SKM-1 (cell line): ENCODE data around the gene SLC2A6.
"Not testable (repeated sequence)": the region's sequence is repeated elsewhere in the genome, so short reads cannot be mapped to it uniquely, and the experiment has no call there.

Experiments
- DNase-seq: peaks from one replicate; lab custom pipeline; 2025; ENCODE audit not compliant: unreplicated experiment; lab: John Stamatoyannopoulos, UW

Gene SLC2A6

GRCh38 chr9:133463864-133464615 is 14.9 kb downstream of the SLC2A6 start:
- DNase-seq = no peak

GRCh38 chr9:133463234-133463863 is 15.6 kb downstream of the SLC2A6 start:
- no peak for DNase-seq

GRCh38 chr9:133461975-133462374 is 16.9 kb downstream of the SLC2A6 start:
- DNase-seq = no peak

- DNase-seq = no peak
Measured at GRCh38 chr9:133460405-133461175, 18.3 kb downstream of the SLC2A6 start.

- peak; percentile 84 for DNase-seq
Measured at GRCh38 chr9:133459476-133460404, 19.2 kb downstream of the SLC2A6 start, which contains the start of gene CACFD1. CACFD1 (plus strand) TSS chr9:133459978; CDS start chr9:133460067, 89 bp downstream.

- peak; percentile 27 for DNase-seq
Measured at GRCh38 chr9:133458643-133459312, 20.1 kb downstream of the SLC2A6 start.

- no peak for DNase-seq
Measured at GRCh38 chr9:133457748-133458147, 21.2 kb downstream of the SLC2A6 start.

GRCh38 chr9:133457233-133457632 is 21.7 kb downstream of the SLC2A6 start:
- DNase-seq = no peak

- no peak for DNase-seq
Measured at GRCh38 chr9:133456409-133456808, 22.5 kb downstream of the SLC2A6 start.

- no peak for DNase-seq
Measured at GRCh38 chr9:133455936-133456335, 23.0 kb downstream of the SLC2A6 start.

- no peak for DNase-seq
Measured at GRCh38 chr9:133454943-133455673, 23.8 kb downstream of the SLC2A6 start.

- DNase-seq = no peak
Measured at GRCh38 chr9:133454325-133454724, 24.6 kb downstream of the SLC2A6 start.

- no peak for DNase-seq
Measured at GRCh38 chr9:133453651-133454050, 25.2 kb downstream of the SLC2A6 start.

- no peak for DNase-seq
Measured at GRCh38 chr9:133452562-133452961, 26.3 kb downstream of the SLC2A6 start.

- not testable (repeated sequence) for DNase-seq
Measured at GRCh38 chr9:133451865-133452264, 27.0 kb downstream of the SLC2A6 start.

GRCh38 chr9:133449760-133450159 is 29.1 kb downstream of the SLC2A6 start:
- no peak for DNase-seq

GRCh38 chr9:133448487-133448972 is 30.4 kb downstream of the SLC2A6 start:
- DNase-seq = no peak

GRCh38 chr9:133445293-133445969 is 33.5 kb downstream of the SLC2A6 start:
- no peak for DNase-seq

GRCh38 chr9:133443982-133444381 is 34.9 kb downstream of the SLC2A6 start:
- DNase-seq = no peak
